PC-9 (cell line): ENCODE results near the gene FAM174B. TPM values are rescaled to one million over a fixed set of nuclear protein-coding genes. Genes with fewer than 3 reads are reported as not detected.

Source experiments
- BruUV-seq: library from RNA; stranded (reverse); fragments of 400-500 nt; replicated peaks from 2 replicates; lab custom pipeline; 2021; lab: Mats Ljungman, UMichigan
- CTCF ChIA-PET: fragments of 300-600 bp; sonication (Branson Sonifier 250); formaldehyde crosslinking; loops from one replicate; lab custom pipeline; 2022; ENCODE audit warnings: antibody characterized with exemption; lab: Charles Lee
- POLR2A ChIA-PET: fragments of 300-600 bp; sonication (Branson Sonifier 250); formaldehyde crosslinking; loops from one replicate; lab custom pipeline; 2022; ENCODE audit warnings: antibody characterized with exemption; ENCODE audit not compliant: unreplicated experiment; lab: Charles Lee
- DNase-seq, 2 experiments: peaks; one replicate each; pipeline versions ENCODE4 v3.0.0 to v3.0.0-alpha.2; 2015 to 2022; ENCODE audit warnings: mixed read lengths in 1 of 2
- H2AFZ ChIP-seq: fragments of 200-600 bp; sonication (generic); 2 replicates; pipeline ENCODE4 v1.8.1; 2017; ENCODE audit warnings: antibody characterized with exemption
- H3F3A ChIP-seq: fragments of 200-600 bp; sonication (generic); 2 replicates; pipeline ENCODE4 v1.8.1; 2017; ENCODE audit warnings: antibody characterized with exemption, mild to moderate bottlenecking, low read depth; ENCODE audit not compliant: insufficient read depth
- H3K27ac ChIP-seq: fragments of 200-600 bp; sonication (generic); 2 replicates; pipeline ENCODE4 v1.6.1; 2016; ENCODE audit warnings: mixed run types
- H3K27me3 ChIP-seq: fragments of 200-600 bp; sonication (generic); 2 replicates; pipeline ENCODE4 v1.6.1; 2016; ENCODE audit warnings: low read depth, mixed run types; ENCODE audit not compliant: insufficient read depth
- H3K36me3 ChIP-seq: fragments of 200-600 bp; sonication (generic); 2 replicates; pipeline ENCODE4 v1.6.1; 2016; ENCODE audit warnings: low read depth, mixed run types
- H3K4me1 ChIP-seq: fragments of 200-600 bp; sonication (generic); replicated peaks from 2 replicates; pipeline ENCODE4 v1.6.1; 2016; ENCODE audit warnings: mixed run types; ENCODE audit not compliant: insufficient read depth
- H3K4me2 ChIP-seq: fragments of 200-600 bp; sonication (generic); 2 replicates; pipeline ENCODE4 v1.6.1; 2017; ENCODE audit warnings: mixed run types
- H3K4me3 ChIP-seq: fragments of 200-600 bp; sonication (generic); 2 replicates; pipeline ENCODE4 v1.6.1; 2016; ENCODE audit warnings: mixed run types
- H3K79me2 ChIP-seq: fragments of 200-600 bp; sonication (generic); 2 replicates; pipeline ENCODE4 v1.6.1; 2017; ENCODE audit warnings: low read depth, mixed run types
- H3K9me2 ChIP-seq: fragments of 200-600 bp; sonication (generic); 2 replicates; pipeline ENCODE4 v1.8.1; 2017; ENCODE audit warnings: mild to moderate bottlenecking; ENCODE audit not compliant: insufficient read depth
- H3K9me3 ChIP-seq: fragments of 200-600 bp; sonication (generic); 2 replicates; pipeline ENCODE4 v1.8.1; 2016; ENCODE audit warnings: low read depth; ENCODE audit not compliant: insufficient read depth
- H4K20me1 ChIP-seq: fragments of 200-600 bp; sonication (generic); 2 replicates; pipeline ENCODE4 v1.8.1; 2017; ENCODE audit not compliant: insufficient read depth
- EZH2 ChIP-seq: fragments of 200-600 bp; sonication (generic); IDR thresholded peaks from 2 replicates; pipeline ENCODE4 v1.8.0; 2017; ENCODE audit warnings: antibody characterized with exemption, low read depth
- intact Hi-C: fragments of 100-400 bp; cut with micrococcal nuclease; formaldehyde crosslinking; loops from one replicate; pipeline ENCODE4 v1.10.0; 2022; ENCODE audit not compliant: unreplicated experiment
- total RNA-seq: library from RNA; stranded (reverse); gene quantifications from 2 replicates; pipeline ENCODE4 v1.2.3, GENCODE V29; 2021
- TF ChIP-seq, protein P1 (sequence below): fragments of 200-600 bp; sonication (generic); conservative IDR thresholded peaks from 2 replicates; pipeline ENCODE4 v1.6.1; 2017; ENCODE audit warnings: mixed run types, antibody characterized with exemption, mild to moderate bottlenecking, moderate library complexity

FAM174B gene
- total RNA-seq, 1 experiment from 2014 or later = 90.3 TPM

DNA sequence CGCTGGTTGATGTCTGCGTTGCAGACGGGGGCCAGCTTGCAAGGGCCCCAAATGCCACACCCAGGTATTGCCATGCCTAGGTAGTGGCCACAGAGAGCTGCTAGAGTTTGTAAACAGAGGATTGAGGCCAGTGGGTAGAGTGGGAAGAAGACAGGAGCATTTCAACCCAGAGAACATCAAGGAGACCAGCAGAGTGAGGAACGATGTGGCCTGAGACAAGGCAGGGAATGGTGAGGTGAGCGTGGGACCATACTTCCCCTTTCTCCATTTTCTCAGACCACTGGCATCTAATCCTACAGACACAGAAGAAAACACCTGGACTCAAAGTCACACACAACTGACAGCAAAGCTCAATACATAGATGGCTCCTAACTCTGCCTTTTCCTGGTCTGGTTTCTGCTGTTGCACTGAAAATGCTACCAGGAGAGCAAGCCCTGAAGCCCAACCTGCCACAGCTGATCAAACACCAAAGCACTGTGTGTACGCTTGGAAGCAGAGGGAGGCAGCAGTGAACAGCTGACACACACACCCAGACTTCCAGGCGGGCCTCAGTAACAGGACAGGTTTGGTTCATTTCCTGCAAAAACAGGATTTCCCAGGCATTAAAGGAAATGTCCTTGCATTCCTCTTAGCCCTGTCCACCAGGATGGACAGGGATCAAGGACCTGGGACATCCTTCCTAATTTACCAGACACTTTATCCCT, 1.6 kb downstream of the FAM174B start:
- BruUV-seq = TSS peak; percentile 24

DNA sequence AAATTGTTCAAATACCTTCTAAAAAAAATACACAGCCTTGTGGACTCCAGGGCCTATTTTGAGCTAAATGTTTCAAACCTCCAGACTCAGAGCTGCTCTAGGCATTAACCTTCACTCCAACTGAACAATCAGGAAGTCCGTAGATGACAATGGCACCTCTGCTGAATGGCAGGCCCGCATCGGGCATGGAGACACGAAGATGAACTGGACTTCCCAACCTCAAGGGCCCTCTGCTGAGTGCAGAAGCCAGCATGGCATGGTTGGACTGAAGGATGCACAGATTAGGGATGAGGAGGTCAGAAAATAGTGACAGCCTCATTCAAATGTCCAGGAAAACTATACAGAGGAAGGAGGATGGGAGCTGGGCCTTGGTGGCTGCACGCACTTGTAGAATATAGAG, 2.2 kb downstream of the FAM174B start:
- H2AFZ ChIP-seq = no peak overlapping the region
- H3K4me3 ChIP-seq = peak overlapping the region; percentile 55
- no peaks in the 10 kb centered on the region for H4K20me1 ChIP-seq
- peak overlapping the region; percentile 89 for H3K4me2 ChIP-seq
- peaks cover 36% of the 10 kb centered on the region for H3F3A ChIP-seq
- DNase-seq = no peak
- ChIA-PET POLR2A (no interaction called here), CTCF (no interaction called here)
- no peaks in the 10 kb centered on the region for H3K27me3 ChIP-seq
- H3K4me1 ChIP-seq = peaks cover 75% of the 10 kb centered on the region
- peaks cover 82% of the 10 kb centered on the region for H3K79me2 ChIP-seq
- no peaks in the 10 kb centered on the region for H3K9me3 ChIP-seq
- peak overlapping the region; percentile 85 for H3K27ac ChIP-seq
- H3K9me2 ChIP-seq = no peaks in the 10 kb centered on the region
- TF ChIP-seq, protein P1, sequence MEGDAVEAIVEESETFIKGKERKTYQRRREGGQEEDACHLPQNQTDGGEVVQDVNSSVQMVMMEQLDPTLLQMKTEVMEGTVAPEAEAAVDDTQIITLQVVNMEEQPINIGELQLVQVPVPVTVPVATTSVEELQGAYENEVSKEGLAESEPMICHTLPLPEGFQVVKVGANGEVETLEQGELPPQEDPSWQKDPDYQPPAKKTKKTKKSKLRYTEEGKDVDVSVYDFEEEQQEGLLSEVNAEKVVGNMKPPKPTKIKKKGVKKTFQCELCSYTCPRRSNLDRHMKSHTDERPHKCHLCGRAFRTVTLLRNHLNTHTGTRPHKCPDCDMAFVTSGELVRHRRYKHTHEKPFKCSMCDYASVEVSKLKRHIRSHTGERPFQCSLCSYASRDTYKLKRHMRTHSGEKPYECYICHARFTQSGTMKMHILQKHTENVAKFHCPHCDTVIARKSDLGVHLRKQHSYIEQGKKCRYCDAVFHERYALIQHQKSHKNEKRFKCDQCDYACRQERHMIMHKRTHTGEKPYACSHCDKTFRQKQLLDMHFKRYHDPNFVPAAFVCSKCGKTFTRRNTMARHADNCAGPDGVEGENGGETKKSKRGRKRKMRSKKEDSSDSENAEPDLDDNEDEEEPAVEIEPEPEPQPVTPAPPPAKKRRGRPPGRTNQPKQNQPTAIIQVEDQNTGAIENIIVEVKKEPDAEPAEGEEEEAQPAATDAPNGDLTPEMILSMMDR = no peak
- no peak for TF ChIP-seq EZH2
- no TSS peak for BruUV-seq
- intact Hi-C loops = loop anchor here (10.0 kb wide), 1 partner anchor 1199 kb away; no protein-coding TSS in a partner anchor
- H3K36me3 ChIP-seq = peaks cover 41% of the 10 kb centered on the region

More for the DNA sequence above, 1.6 kb downstream of the FAM174B start:
- Histone ChIP-seq H3K4me1 (peaks cover 69% of the 10 kb centered on the region), H3K9me2 (no peaks in the 10 kb centered on the region), H3K4me3 (peak overlapping the region; percentile 55), H3K36me3 (peaks cover 39% of the 10 kb centered on the region), H3F3A (peaks cover 32% of the 10 kb centered on the region; the same call in 1 of the 2 replicates), H3K79me2 (peaks cover 76% of the 10 kb centered on the region), H4K20me1 (no peaks in the 10 kb centered on the region), H3K27ac (peak overlapping the region; percentile 85), H3K9me3 (no peaks in the 10 kb centered on the region), H3K27me3 (no peaks in the 10 kb centered on the region), H3K4me2 (peak overlapping the region; percentile 89), H2AFZ (no peak overlapping the region)
- peak; percentile 53 to 75 for DNase-seq
- ChIA-PET CTCF (no interaction called here), POLR2A (no interaction called here)
- TF ChIP-seq, protein P1 = no peak; the same call in 1 of the 2 replicates
- no peak for TF ChIP-seq EZH2
- intact Hi-C loops = loop anchor here (1.0 to 10.0 kb wide), 4 partner anchors 9 to 1199 kb away; no protein-coding TSS in a partner anchor

DNA sequence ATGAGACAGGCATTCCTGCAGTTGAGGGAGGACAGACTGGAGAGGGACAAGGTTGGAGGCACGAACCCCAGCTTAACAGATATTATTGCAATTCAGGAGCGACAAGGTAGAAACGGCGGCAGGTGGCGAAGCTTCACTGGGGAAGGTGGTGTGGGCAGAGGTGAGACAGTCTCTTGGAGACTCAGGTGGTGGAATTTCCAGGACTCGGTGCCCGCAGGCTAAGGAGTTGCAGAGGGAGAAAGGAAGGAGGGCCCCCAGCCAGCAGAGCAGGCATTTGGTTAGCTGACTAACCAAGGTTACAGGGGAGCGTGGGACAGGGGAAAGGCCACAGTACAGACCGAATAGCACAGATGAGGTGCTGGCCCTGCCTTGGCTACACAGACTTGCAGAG, 3.0 kb downstream of the FAM174B start:
- peak overlapping the region; percentile 85 for H3K27ac ChIP-seq
- intact Hi-C loops = loop anchor here (10.0 kb wide), 1 partner anchor 1198 kb away; no protein-coding TSS in a partner anchor
- POLR2A ChIA-PET = interaction anchor here (0.8 kb wide), 1 partner anchor 269 kb away, joined by 5 read pairs; no protein-coding TSS in a partner anchor
- H3K9me2 ChIP-seq = no peaks in the 10 kb centered on the region
- H3K36me3 ChIP-seq = peaks cover 45% of the 10 kb centered on the region
- H2AFZ ChIP-seq = no peak overlapping the region
- peak; percentile 61 to 90 for DNase-seq
- H3K27me3 ChIP-seq = no peaks in the 10 kb centered on the region
- BruUV-seq = no TSS peak
- peak overlapping the region; percentile 89 for H3K4me2 ChIP-seq
- H4K20me1 ChIP-seq = no peaks in the 10 kb centered on the region
- no peak for TF ChIP-seq EZH2
- TF ChIP-seq, protein P1 = no peak
- peaks cover 80% of the 10 kb centered on the region for H3K4me1 ChIP-seq
- H3K4me3 ChIP-seq = peak overlapping the region; percentile 55
- peaks cover 90% of the 10 kb centered on the region for H3K79me2 ChIP-seq
- H3F3A ChIP-seq = peaks cover 44% of the 10 kb centered on the region
- CTCF ChIA-PET = no interaction called here
- no peaks in the 10 kb centered on the region for H3K9me3 ChIP-seq
